NOMO-1 (cell line): ENCODE data around the gene CWF19L1.
A peak's percentile ranks its signal among the peaks of the same experiment; 100 is the strongest.
"Not testable (repeated sequence)": the region's sequence is repeated elsewhere in the genome, so short reads cannot be mapped to it uniquely, and the experiment has no call there.

Experiments used
- DNase-seq, 2 experiments: peaks; one replicate each; lab custom pipeline; 2025; ENCODE audit not compliant: unreplicated experiment in 2 of 2; lab: John Stamatoyannopoulos, UW

The CWF19L1 gene

GRCh38 chr10:100267239-100268104, at the start of gene CWF19L1:
TSS of gene CWF19L1 (minus strand) at chr10:100267638. CDS start at chr10:100267593, 45 bp downstream.
- DNase-seq: peak; percentile 70 to 74

DNA sequence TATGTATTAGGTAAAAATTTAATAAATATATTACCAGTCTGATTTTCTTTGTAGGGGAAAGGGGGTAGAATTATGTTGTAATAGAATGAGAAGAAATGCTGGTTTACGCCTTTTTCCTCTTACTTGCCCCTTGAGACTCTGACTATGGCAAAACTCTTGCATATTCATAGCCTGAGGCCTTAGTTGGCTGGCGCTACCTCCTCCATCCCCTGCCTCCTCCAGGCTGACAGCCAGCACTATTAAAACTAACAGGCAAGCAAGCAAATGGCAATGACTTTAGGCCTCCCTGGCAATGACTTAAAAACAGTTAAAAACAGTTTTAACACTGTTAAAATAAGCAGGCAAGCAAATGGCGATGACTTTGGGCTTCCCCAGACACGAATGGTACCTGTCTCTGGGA, 48.2 kb upstream of the CWF19L1 start:
- no peak for DNase-seq

- DNase-seq: no peak
These were observed 43.9 kb upstream of the CWF19L1 start for GRCh38 chr10:100311298-100311697.

DNA sequence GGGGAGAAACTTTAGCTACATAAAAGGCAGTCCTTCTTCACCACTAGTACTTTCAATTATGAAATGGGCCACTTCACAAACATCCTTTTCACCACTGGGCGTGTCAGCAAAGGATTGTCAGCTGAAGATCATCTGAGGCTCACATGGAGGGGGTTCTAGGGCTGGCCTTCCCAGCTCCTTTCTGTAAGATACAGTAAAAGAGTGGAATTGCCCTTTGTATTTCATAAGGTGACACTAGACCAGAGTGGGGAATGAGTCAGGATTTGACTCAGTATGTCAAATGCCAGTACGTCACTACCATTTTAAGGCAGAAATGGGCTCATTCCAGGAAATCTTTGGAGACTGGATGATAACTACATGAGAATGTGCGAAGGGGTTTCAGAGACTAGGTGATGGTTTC, 40.2 kb upstream of the CWF19L1 start:
- no peak for DNase-seq

GRCh38 chr10:100306861-100307260, 39.4 kb upstream of the CWF19L1 start:
- DNase-seq: no peak

- DNase-seq: no peak
These were observed 37.0 kb upstream of the CWF19L1 start for GRCh38 chr10:100304414-100304813.

- DNase-seq: peak; percentile 18 to 50
These were observed 36.4 kb upstream of the CWF19L1 start for GRCh38 chr10:100303724-100304319.

DNA sequence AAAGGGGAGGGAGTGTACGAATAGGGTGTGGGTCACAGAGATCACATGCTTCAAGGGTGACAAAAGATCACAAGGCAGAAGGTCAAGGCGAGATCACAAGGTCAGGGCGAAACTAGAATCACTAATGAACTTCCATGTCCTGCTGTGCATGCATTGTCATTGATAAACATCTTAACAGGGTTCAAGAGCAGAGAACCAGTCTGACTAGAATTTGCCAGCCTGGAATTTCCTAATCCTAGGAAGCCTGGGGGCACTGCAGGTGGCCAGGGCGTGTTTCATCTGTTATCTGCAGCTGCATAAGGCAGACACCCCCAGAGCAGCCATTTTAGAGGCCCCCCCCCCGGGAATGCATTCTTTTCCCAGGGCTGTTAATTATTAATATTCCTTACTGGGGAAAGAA, 33.7 kb upstream of the CWF19L1 start:
- DNase-seq: not testable (repeated sequence)

GRCh38 chr10:100297242-100297641, 29.8 kb upstream of the CWF19L1 start:
- no peak for DNase-seq

DNA sequence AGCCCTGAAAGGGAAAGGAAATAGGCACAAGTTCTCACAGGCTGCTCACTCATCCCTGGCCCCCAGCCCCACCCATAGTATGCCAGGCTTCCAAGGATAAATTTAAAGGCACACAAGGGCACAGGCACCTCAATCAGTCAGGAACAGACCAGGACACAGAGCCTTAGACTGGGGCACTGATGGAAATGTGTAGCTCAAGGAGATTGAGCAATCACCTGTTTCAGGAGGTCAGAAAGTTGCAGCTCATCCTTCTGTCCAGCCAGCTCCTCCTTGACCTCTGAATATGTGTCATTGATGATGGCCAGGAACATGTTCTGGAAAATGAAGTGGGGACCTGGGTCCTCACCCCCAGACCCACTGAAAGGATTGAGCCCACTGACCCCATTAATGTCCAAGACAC, 25.6 kb upstream of the CWF19L1 start:
- DNase-seq: no peak

- DNase-seq: peak in 1 of 2 experiments; percentile 26
These were observed 24.9 kb upstream of the CWF19L1 start for GRCh38 chr10:100292300-100292699.

DNA sequence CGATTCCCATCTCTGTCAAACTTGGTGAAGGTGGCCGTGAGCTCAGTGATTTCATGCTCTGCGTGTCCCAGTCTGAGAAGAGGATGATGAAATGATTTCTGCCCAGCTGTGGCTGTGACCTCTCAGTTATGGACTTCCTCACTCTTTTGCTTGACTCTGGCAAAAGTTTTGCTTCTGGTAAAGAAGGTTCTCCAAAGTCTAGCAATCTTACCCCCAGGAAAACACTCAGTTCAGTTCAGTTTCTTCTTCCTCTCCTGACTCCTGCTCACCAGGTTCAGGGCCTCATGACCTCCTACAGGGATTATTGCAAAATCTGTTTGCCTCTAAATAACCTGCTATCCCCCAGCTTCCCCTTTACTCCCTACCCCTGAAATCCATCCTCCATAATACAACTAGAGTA, 23.9 kb upstream of the CWF19L1 start:
- DNase-seq: peak; percentile 51 to 84

GRCh38 chr10:100289641-100290040, 22.2 kb upstream of the CWF19L1 start:
- DNase-seq: no peak

DNA sequence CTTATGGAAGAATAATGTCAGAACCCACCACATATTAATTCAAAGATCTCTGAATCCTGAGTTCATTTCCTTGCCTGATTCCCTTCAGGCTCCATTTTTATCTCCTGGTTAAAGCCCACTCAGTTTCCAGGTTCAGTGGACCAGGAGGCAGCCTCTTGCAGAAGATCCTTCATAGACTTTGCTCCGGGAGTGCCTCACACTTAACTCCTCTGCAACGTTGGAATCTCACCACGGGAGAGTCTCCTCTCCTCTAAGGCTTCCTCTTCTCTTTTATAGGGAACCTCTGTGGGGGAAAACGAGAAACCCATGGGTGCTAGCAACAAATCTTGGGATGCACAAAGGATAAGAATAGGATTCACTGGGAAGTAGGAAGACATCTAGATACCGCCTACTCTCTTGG, 20.8 kb upstream of the CWF19L1 start:
- DNase-seq: no peak

DNA sequence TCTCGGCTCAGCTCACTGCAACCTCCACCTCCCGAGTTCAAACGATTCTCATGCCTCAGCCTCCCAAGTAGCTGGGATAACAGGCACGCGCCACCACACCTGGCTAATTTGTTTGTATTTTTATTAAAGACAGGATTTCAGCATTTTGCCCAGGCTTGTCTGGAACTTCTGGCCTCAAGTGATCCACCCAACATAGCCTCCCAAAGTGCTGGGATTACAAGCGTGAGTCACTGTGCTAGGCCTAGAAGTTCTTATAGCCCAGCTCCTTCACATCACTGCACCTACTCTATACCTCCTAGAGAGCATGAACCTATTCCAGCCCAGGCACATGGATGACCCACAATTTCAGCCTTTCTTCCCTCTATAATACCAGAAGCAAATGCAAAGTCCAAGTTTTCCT, 20.3 kb upstream of the CWF19L1 start:
- DNase-seq: no peak

DNA sequence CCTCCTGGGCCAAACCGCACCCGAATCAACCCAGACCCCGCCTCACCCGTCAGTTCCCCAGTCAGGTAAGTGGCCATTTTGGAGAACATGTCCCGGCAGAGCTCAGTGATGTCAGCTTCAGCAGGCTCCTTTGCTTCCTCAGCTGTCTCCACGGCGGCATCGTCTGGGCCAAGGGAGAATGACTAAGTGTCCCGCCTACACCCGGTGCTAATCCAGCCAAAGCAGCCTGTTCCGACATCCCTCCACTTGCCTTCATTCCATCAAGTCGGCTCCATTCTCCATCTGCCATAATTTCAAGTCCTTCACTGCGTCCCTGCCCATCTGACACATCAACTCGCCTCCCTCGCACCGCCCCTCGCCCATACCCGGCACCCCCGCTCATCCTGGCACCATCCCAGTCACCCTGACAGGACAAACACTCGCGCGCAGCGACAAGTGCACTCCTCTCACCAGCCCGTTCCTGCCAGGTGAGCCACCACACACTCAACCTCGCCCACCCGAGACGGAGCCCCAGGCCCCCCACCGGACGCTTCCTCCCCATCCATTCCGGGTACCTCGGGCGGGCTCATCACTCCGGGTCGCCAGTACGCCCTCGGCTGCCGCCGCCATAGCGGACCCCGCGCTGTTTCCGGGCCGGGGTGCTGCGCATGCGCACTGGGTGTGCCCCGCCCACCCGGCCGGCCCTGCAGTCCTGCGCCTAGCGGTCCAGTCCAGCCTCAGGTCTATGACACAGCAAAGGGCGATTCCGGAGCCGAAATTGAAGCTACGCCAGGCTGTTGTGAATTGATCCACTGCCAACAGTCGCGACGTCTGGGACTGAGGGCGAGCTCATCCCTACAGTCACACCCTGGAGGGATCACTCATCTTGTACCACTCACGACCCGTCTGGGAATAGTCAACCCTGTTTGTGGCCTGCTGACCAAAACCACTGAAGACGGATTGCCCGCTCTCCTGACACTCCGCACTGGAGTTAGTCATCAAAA, 18.9 kb upstream of the CWF19L1 start, which contains the start of gene BLOC1S2:
Gene BLOC1S2 (minus strand): TSS at position 630 of the 983 bp plus-strand sequence. CDS start 21 bp downstream, at position 609.
- DNase-seq: peak; percentile 62 to 64

GRCh38 chr10:100285326-100285725, 17.9 kb upstream of the CWF19L1 start:
- DNase-seq: not testable (repeated sequence)

DNA sequence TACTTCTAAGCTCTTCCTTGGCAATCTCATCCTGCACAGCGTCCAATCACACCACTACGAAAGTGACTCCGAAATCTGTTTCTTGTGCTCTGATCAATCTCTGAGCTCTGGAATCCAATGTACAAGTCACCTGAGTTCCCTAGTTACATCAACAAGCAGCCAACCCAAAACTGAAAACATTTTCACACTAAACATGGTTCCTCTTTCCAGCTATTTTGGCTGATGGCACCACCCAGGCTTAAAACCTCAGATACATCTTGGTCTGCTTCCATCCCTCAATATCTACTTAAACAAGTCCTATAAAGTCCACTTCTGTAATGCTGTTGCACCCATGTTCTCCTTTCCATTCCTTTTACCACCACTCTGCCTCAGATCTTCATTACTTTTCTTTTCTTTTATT, 15.5 kb upstream of the CWF19L1 start:
- DNase-seq: no peak

- not testable (repeated sequence) for DNase-seq
These were observed 9.5 kb upstream of the CWF19L1 start for GRCh38 chr10:100276971-100277370.

DNA sequence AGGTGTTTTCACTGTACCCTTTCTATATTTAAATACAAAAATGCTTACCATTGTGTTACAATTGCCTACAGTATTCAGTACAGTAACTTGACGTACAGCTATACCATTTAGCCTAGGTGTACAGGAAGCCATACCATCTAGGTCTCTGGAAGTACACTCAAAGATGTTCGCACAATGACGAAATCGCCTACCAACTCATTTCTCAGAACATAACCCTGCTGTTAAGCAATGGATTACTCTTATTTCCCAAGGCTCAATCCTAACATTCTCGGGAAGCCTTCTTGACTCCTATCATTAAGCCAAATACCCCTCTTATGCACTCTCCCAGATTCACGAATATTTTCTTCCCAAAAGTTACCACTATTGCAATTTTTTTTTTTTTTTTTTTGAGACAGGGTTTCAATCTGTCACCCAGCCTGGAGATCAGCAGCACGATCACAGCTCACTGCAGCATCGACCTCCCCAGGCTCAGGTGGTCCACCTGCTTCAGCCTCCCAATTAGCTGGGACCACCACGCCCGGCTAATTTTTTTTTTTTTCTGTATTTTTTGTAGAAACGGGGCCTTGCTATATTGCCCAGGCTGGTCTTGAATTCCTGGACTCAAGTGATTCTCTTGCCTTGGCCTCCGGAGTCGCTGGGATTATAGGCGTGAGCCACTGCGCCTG, 1.5 kb downstream of the CWF19L1 start:
- no peak for DNase-seq
